Posterior cingulate gyrus (tissue), 11 donors: ENCODE measurements around the gene TTC23.
"Not testable (repeated sequence)": the region's sequence is repeated elsewhere in the genome, so short reads cannot be mapped to it uniquely, and the experiment has no call there.

Experiments
- DNase-seq, 10 donors: peaks; one replicate each; pipeline versions ENCODE4 v3.0.0 to v3.0.0-alpha.2; 2020 to 2021; ENCODE audit warnings: mixed read lengths in 3 of 10
- intact Hi-C: fragments of 100-400 bp; cut with DNase I; formaldehyde crosslinking; loops from one replicate; pipeline ENCODE4 v1.15.1; 2023

The TTC23 gene

DNA sequence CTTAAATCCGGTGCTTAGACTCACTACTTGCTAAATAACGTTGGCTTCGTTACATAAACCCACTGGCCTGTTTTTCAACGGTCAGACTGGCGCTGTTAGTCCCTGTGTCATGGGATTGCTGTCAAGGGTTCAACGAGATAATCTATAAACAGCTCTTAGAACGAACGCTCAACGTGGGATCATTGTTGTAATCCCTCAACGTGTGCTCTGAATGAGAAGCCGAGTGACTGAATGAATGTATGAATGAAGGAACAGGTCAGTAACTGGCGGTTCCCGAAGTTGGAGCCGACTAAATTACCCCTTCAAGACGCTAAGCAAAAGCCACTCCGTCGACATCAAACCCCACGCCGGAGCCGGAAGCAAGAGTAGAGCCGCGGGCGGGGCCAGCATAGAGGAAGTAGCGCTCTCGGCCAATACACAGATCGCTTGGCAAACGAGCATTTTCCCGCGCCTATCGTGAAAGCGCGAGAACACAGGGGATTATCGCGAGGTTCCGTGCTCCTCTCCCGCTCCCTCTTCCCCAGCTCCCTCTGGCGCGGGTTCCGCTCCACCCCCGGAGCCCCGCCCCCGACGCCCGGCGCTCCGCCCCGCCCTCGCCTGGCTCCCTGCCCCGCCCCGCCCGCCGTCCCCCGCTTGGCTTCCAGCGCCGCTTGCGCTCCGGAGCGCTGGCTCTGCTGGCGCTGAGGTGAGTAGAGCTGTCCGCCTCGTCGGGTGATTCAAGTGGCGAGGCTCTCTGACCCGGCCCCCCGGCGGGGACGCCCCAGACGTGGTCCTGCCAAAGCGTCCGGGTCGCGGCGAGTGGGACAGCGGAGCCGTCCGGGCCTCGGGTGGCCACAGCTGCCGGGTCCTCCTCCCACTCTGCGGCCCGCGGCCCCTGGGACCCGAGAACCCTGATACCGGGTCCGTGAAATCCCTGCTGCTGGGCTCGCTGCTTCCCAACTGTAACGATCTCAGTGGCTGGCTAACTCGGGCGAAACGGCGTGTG is 1.8 kb upstream of the TTC23 start, which contains the start of gene LRRC28:
Gene LRRC28 (plus strand): TSS at position 625 of the 985 bp plus-strand sequence. CDS start 4,477 bp downstream, outside the sequence.
- peak; percentile 96 to 100 (median 98) for DNase-seq
- intact Hi-C loops = loop anchor here (1.0 kb wide), 1 partner anchor 482 kb away; the partner anchor contains the start of gene LYSMD4

DNA sequence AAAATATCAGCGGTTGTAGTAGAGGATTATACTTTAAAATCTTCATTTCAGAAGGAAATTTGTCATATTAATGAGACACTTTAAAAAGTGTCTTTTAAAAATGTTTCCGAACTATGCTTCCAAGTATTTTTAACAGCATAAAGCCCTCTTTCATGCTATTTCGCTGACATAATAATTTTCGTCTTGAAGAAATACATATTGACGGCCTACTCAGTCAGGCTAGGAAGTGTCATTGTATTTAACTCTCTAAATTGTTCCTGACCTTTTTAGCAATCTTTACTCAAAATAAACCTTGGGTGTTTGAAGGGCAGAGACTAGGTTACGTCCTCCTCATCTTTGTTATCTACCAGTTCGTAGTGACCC is 1.1 kb upstream of the TTC23 start:
- intact Hi-C loops = no loop called here
- no peak for DNase-seq

DNA sequence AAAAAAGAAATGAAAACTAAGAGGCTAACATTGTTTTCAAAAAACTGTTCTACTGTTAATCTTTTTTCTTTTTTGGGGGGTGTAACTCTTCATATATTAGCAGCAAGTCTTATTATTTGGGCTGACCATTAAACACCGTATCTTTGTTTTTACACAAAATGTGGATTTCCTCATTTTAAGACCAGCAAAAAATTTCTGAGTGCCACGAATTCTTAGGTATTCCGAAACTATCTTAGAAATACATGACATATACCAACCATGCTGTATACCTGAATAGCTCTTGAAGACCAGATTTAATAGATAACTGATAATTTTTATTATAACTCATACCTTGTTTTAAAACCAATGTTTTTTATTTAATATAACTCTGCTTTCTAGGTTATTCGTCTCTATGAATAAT is 620 bp upstream of the TTC23 start:
- intact Hi-C loops = no loop called here
- no peak for DNase-seq

DNA sequence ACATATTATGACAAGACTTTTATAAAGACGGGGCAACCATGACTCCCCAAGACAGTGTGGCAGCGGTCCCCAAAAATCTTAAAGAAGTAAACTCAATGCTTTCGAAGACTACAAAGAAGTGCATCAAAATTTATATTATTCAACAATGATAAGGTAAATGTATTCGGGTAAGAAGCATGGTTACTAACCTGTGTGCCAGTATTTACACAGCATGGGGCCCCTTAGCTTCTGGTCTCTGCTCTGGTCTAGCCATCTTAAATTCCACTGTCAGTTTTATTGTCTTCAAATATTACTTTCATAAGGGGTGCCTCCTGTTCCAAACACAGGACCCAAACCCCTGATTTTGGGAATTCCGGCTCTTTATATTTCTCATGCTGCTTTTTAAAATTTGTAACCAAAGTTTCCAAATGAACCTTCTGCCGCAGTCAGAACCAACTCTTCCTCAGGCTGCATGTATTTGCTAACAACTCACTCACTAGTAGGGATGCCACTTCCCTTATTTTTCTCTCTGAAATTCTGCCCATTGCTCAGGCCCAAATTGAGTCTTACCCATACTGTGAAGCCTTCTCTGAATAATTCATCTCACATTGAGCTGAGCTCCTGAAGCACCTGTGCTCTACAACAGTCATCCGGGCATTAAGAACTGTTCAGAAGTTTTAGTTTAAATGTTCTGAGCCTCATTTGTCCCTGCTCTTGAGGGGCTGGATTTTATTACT is 1.2 kb downstream of the TTC23 start:
- no peak for DNase-seq
- intact Hi-C loops = no loop called here

DNA sequence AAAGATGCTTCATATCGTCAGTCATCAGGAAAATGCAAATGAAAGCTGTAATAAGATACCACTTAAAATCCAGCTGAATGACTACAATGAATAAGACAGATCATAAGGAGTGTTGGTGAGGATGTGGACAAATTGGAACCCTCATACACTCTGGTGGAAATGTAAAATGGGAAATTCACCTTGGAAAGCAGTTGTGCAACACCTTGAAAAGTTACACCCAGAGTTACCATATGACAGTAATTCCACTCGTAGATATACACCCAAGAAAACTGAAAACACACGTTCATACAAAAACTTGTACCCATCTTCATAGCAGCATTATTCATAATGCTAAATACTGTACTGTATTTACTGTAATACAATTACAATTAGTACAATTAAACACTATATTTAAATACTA is 2.3 kb downstream of the TTC23 start:
- no peak for DNase-seq
- intact Hi-C loops = no loop called here

DNA sequence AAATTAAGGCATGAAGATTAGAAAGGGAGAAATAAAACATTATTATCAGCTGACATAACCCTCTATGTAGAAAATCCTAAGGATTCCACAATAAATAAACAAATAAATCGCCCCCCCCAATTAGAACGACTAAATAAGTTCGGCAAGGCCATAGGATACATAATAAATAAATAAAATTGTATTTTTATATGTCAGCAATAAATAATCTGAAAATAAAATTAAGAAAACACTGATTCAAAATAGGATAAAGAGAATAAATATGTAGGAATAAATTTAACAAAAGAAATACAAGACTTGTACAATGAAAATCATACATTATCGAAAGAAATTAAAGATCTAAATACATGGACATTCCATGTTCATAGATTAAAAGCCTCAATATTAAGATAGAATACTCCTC is 5.1 kb downstream of the TTC23 start:
- intact Hi-C loops = no loop called here
- no peak for DNase-seq

DNA sequence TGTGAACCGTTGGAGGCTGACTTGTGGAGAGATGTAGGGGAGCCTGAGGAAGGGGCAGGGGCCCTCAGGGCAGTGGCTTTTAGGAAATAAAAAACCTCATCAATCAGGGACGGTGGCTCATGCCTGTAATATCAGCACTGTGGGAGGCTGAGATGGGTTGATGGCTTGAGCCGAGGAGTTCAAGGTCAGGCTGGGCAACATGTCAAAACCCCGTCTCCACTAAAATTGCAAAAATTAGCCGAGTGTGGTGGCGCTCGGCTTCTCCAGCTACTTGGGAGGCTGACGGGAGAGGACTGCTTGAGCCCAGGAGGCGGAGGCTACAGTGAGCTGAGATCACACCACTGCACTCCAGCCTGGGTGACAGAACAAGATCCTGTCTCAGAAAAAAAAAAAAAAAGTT is 7.6 kb downstream of the TTC23 start:
- intact Hi-C loops = no loop called here
- no peak for DNase-seq

DNA sequence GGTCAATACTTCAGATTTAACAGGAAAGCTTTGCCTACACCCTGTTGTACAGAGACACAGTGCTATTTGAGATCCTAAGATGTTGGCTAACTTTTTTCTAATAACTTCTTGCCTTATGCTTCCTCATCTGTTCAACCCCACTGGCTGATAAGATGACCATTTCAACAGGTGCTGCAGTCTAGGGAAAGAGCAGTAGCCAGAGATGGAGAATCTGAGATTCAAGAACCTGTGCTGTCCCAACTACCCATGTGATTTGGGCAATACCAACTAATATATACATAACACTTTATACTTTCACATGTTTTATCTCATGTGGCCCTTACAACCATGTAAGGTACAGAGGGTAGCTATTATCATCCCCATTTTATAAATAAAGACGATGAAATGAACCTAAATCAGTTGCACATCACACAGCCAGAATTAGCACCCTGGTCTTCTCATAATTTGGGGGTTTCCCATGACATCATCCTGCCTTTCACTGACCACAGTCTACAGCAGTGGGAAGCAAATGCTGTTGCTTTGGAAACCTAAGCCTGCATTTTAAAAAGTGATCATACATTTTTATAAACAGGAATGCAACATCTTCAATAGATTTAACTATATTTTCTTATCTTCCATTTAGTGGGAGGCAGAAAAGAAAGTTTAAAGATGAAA is 9.7 kb downstream of the TTC23 start:
- intact Hi-C loops = no loop called here
- DNase-seq = no peak

DNA sequence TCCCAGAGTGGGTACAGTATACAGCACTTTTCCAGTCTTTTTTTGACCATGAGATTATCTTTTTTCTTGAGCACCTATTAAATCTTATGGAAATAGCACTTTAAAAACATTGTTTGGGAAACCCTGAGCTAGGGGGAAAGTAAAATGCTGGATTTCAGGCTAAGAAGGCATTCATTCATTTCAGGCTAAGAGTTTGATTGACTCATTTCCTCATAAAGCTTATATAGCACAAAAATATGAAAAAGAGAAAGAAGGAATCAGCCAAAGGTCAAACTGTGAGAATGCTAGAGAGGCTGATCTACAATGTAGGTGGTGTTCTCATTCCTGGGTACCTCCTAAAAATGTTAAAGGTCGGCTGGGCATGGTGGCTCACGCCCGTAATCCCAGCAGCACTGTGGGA is 10.5 kb downstream of the TTC23 start:
- no peak for DNase-seq
- intact Hi-C loops = no loop called here

DNA sequence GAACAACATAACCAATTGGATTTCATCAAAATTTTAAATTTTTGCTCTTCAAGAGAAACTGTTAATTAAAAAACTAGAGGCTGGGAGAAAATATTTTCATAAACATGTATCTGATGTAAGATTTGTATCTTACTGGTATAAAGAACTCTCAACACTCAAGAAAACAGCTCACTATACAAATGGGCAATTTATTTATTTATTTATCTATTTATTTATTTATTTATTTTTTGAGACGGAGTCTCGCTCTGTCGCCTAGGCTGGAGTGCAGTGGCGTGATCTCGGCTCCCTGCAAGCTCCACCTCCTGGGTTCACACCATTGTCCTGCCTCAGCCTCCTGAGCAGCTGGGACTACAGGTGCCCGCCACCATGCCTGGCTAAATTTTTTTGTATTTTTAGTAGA is 15.2 kb downstream of the TTC23 start:
- intact Hi-C loops, DNase-seq: not testable (repeated sequence)

DNA sequence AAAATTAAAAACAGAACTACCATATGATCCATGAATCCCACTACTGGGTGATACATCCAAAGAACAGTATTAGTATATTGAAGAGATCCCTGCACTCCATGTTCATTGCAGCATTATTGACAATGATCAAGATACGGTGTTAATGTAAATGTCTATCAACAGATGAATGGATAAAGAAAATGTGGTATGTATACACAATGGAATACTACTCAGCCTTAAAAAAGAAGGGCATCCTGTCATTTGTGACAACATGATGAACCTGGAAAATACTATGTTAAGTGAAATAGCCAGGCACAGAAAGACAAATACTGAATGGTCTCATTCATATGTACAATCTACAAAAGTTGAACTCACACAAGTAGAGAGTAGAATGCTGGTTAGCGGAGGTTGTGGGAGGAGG is 16.6 kb downstream of the TTC23 start:
- DNase-seq = no peak
- intact Hi-C loops = no loop called here

DNA sequence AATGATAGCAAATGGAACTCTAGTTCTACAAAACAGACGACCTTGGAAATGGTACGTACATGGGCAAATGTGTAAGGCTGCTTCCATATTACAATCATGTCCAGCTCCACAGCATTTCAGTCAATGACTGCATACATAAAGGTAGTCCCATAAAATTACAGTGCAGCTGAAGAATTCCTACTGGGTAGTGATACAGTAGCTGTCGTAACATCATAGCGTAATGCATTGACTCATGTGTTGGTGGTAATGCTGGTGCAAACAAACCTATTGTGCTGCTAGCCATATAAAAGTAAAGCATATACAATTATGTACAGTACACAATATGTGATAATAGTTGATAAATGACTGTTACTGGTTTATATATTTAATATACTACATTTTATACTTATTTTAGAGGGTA is 18.5 kb downstream of the TTC23 start:
- intact Hi-C loops = no loop called here

DNA sequence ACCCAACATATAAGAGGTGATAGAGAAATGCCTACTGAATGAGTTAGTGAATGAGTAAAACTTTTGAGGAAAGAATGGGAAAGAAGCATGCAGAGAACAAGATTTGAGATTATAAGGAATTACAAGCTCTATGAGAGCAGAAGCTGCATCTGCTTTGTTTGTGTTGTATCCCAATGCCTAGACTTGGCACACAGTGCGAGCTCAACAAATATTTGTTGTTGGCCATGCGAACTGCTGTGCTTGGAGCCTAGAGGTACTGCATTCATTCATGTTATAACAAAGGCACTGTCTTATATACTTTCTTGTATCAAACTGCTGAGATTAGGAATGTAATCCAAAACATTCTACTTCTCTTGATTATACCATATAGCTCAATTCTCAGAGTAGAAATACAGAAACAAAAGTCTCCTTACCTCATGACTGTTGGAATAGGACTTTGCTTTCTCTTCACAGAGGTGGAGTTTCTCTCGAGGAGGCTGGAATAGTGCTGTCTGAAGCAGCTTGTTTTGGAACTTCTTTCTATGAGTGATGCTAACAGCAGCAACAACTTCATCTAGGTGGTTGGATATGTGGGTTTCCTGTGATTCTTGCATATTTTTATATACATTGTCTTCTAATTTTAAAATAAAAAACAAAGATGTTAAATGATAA is 21.1 kb downstream of the TTC23 start:
- DNase-seq = no peak
- intact Hi-C loops = no loop called here

More for the DNA sequence above, 18.5 kb downstream of the TTC23 start:
- DNase-seq = no peak

DNA sequence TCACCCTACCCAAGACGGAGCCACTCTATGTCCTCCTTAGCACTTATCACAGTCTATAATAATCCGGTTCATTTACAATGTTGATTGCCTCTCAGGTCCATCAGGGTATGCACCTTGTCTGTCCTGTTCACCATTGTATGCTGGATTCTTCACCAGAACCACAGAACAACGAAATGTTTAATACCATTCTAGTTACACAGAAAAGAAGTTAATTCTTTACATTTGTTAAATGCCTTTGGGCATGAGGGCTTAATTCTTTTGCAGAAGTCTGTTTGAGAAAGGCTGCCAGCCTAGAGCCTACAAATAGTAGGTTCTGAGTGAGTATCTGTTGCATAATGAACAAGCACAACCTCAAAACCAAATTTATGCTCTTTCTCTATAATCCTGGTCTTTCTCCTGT is 22.6 kb downstream of the TTC23 start:
- intact Hi-C loops = no loop called here
- DNase-seq = no peak

DNA sequence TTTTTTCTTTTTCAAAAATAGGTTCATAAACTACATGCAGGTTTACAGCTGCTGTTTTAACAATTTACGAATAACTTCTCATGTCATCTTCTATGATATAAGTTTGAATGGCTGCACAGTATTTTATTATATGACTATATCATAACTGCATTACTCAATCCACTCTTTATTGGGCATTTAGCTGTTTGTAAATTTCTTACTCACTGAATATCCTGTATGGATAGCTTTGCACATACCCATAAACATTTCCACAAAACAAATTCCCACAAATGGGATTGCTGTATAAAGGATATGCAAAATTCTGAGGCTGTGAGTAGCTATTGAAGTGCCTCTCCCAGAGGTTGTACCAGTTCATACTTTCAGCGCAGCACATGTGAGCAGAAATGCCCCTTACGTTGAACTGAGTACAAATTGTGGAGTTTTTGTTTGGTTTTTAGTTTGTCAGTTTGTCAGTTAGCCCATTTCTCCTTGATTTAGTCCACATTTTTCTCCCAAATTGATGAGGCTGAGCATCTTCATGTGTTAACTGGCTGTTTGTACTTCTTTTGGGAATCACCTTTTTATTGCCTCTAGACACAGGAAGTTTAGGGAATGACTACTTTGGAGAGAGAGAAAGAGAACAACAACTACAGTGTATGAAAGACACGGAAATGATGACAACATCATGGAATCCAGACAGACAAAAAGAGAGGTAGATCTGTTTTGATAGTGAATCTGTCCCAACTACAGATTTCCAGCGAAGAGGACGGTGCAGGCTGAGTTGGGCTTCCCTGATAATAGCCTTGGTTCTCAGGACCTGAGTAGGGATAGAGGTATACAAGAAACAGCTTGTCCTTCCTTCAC is 24.8 kb downstream of the TTC23 start:
- intact Hi-C loops = no loop called here
- DNase-seq = no peak

DNA sequence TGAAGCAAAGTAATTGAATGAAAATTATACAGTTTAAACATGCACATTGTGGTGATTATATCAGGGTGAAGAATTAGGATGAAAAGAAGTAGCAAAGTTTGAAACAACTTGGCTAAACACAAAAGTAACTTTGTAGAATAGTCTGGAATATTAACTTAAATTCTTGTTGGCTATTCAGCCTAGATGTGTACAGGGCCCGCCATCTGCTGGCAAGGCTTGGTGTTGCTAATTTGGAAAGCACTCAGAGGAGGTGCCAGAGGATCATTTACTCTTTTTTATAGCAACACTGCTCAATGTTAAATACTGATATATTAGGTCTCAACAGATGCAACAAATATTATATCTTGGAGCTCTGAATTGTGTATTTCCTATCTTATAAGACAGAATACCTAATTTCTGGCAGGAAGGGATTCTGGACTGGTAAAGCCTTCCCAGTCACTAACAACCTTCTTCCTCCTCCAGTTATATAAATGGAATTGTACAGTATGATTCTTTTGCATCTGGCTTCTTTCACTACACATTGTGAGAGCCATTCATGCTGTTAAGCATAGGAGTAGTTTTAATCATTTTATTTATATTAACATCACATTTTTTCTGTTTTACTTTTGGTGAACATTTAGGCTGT is 36.1 kb downstream of the TTC23 start:
- peak; percentile 69 to 97 (median 85) for DNase-seq
- intact Hi-C loops = loop anchor here (1.0 to 2.0 kb wide), 3 partner anchors 42 to 113 kb away; partner anchors contain the start of gene SYNM

DNA sequence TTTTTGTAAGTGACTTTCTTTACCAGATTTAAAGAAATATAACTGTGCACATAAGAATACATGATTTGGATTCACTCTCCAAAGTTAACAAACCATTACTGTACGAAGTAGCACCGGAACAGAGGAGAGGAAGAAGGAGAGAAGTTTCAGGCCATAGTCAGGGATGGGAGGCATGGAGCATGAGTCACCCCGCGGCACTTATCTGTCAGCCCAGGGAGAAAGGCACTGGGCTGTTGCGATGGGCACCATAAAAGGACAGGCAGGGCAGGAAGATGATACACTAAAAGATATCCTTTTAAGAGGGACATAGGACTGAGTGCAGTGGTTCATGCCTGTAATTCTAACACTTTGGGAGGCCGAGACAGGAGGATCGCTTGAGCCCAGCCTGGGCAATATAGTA is 37.0 kb downstream of the TTC23 start:
- intact Hi-C loops = loop anchor here (2.0 kb wide), 1 partner anchor 42 kb away; no protein-coding TSS in a partner anchor
- DNase-seq = no peak

DNA sequence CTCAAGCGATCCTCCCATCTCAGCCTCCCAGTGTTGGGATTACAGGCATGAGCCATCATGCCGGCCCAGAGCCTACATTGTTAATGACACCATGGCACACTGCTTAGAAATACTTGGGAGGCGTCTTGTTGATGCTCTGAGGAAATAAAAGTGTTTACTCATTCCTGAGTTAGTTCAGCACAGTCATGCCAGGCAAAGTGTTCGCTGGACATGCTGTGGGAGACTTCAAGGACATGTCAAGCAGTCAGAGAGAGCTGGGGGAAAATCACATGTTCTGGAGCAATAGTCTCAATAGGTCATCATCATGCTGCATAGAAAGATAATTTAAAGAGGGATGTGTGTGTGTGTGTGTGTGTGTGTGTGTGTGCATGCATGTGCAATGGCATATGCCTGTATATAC is 37.5 kb downstream of the TTC23 start:
- intact Hi-C loops = loop anchor here (2.0 kb wide), 1 partner anchor 41 kb away; no protein-coding TSS in a partner anchor

DNA sequence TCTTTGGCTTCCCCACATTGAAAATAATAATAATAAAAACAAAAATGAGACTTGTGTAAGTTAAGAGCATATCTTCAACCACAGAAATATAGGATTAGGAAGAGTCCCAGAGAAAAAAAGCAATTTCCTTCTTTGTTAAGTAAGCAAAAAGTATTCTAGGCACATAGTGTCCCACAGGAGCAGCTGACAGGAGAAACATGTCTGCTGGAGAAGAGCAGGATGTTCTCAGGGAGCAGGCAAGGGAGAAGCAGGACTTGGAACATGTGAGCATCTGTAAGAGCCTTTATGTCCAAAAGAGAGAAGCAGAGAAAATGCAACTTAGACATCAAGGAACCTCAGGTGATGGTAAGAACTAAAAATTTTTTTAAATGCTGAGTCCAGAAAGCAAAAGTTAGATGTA is 39.0 kb downstream of the TTC23 start:
- DNase-seq = no peak
- intact Hi-C loops = no loop called here

More for the DNA sequence above, 37.5 kb downstream of the TTC23 start:
- peak in 1 of 10 donors; percentile 47 for DNase-seq
